Gastroesophageal sphincter (tissue), 3 donors: ENCODE results near the gene TMPRSS15.

Experiments
- EP300 ChIP-seq: sonication (generic); formaldehyde crosslinking; IDR thresholded peaks from one replicate; pipeline ENCODE4 v1.6.1; 2017; ENCODE audit warnings: antibody characterized with exemption, mild to moderate bottlenecking
- POLR2A ChIP-seq, 2 donors: fragments of 450-650 bp; IDR thresholded peaks; one replicate each; pipeline ENCODE4 v1.6.1; 2017; ENCODE audit warnings: antibody characterized with exemption in 2 of 2, mild to moderate bottlenecking in 2 of 2, moderate library complexity in 1 of 2
- TF ChIP-seq, protein P1 (sequence below), 4 experiments: fragments of 200-600 bp in 2 of 4; fragments of 450-650 bp in 2 of 4; sonication (generic) in 1 of 4; IDR thresholded peaks; one replicate each; pipeline ENCODE4 v1.5.1; 2017 to 2019; ENCODE audit warnings: antibody characterized with exemption in 4 of 4, mild to moderate bottlenecking in 2 of 4, moderate library complexity in 2 of 4

DNA sequence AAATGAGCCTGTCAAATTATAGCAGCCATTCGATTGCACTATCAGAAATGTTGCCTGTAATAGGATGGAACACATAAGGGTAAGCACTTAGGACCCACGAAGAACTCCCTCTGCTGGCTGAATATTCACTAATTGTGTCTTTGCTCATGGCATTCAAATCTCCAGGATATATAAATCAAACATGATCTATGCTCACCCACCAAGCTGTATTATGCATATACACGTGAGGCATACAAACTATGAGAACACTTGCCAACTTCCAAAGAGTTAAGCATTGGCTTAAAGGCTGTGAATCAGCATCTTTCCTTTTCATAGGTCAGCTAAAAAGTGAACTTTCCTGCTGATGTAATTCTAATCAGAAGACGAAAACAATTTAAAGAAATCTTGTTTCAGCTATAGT, 34.5 kb downstream of the TMPRSS15 start:
- TF ChIP-seq, protein P1, sequence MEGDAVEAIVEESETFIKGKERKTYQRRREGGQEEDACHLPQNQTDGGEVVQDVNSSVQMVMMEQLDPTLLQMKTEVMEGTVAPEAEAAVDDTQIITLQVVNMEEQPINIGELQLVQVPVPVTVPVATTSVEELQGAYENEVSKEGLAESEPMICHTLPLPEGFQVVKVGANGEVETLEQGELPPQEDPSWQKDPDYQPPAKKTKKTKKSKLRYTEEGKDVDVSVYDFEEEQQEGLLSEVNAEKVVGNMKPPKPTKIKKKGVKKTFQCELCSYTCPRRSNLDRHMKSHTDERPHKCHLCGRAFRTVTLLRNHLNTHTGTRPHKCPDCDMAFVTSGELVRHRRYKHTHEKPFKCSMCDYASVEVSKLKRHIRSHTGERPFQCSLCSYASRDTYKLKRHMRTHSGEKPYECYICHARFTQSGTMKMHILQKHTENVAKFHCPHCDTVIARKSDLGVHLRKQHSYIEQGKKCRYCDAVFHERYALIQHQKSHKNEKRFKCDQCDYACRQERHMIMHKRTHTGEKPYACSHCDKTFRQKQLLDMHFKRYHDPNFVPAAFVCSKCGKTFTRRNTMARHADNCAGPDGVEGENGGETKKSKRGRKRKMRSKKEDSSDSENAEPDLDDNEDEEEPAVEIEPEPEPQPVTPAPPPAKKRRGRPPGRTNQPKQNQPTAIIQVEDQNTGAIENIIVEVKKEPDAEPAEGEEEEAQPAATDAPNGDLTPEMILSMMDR (IDR thresholded peaks at IDR 0.05): no peak
- no peak for TF ChIP-seq POLR2A (IDR thresholded peaks at IDR 0.05)
- TF ChIP-seq EP300: no peak
